ENCODE measurements around the gene JPT2. TPM values are rescaled to one million over a fixed set of nuclear protein-coding genes. Genes with fewer than 3 reads are reported as not detected.

Gene JPT2
- total and polyA plus RNA-seq, 11 donors, result 11.0 to 76.1 (median 34.1) TPM

GRCh38 chr16:1740234-1740633, 62.2 kb downstream of the JPT2 start:
- Histone ChIP-seq H3K9me3 (no peaks in the 10 kb centered on the region), H3K27ac (no peak overlapping the region), H3K4me1 (no peaks in the 10 kb centered on the region), H3K36me3 (peaks cover 0 to 33% (median 32%) of the 10 kb centered on the region in 9 donors), H3K27me3 (no peaks in the 10 kb centered on the region), H3K4me3 (no peak overlapping the region)
- intact Hi-C loops (cut with DNase I), result no loop called here
- 96 to 97% (median 97%) methylated on average over 33 of the region's 33 CpGs for WGBS, 4 donors
- DNase-seq (no peak), ATAC-seq (no peak)
- no peak for TF ChIP-seq CTCF (IDR thresholded peaks at IDR 0.05)
- TF ChIP-seq POLR2A (IDR thresholded peaks at IDR 0.05), result no peak

GRCh38 chr16:1740781-1741490, 62.9 kb downstream of the JPT2 start:
- Histone ChIP-seq H3K4me1 (no peaks in the 10 kb centered on the region), H3K4me3 (no peak overlapping the region), H3K27me3 (no peaks in the 10 kb centered on the region), H3K27ac (no peak overlapping the region), H3K9me3 (no peaks in the 10 kb centered on the region), H3K36me3 (peaks cover 0 to 40% (median 39%) of the 10 kb centered on the region in 9 donors)
- TF ChIP-seq POLR2A (IDR thresholded peaks at IDR 0.05) (no peak), CTCF (IDR thresholded peaks at IDR 0.05) (no peak)
- ATAC-seq, result peak in 1 of 4 donors; percentile 9
- WGBS, 4 donors, result 90 to 92% (median 91%) methylated on average over 29 to 30 of the region's 30 CpGs
- no peak for DNase-seq
- intact Hi-C loops (cut with DNase I), result no loop called here

GRCh38 chr16:1741553-1742165, 63.6 kb downstream of the JPT2 start:
- intact Hi-C loops (cut with DNase I), result no loop called here
- peak in 3 of 4 donors; percentile 22 to 53 (median 52) for ATAC-seq
- peaks cover 0 to 45% (median 40%) of the 10 kb centered on the region in 9 donors for H3K36me3 ChIP-seq
- H3K9me3 ChIP-seq, result no peaks in the 10 kb centered on the region
- no peak overlapping the region for H3K27ac ChIP-seq
- no peaks in the 10 kb centered on the region for H3K27me3 ChIP-seq
- WGBS, 4 donors, result 88 to 93% (median 89%) methylated on average over 17 to 19 of the region's 19 CpGs
- TF ChIP-seq POLR2A (IDR thresholded peaks at IDR 0.05) (no peak), CTCF (IDR thresholded peaks at IDR 0.05) (no peak)
- H3K4me1 ChIP-seq, result no peaks in the 10 kb centered on the region
- no peak for DNase-seq
- H3K4me3 ChIP-seq, result no peak overlapping the region

Measured in heart left ventricle (tissue), 16 donors.